HL-60/S4 treated with retinoic acid at 250 ng/mL for 4 days and 3 days (cell line): ENCODE data around the gene KRT27.
"Not testable (repeated sequence)": the region's sequence is repeated elsewhere in the genome, so short reads cannot be mapped to it uniquely, and the experiment has no call there.

Source experiments
- in situ Hi-C: fragments of 300-500 bp; cut with MboI; formaldehyde crosslinking; loops from 2 replicates; pipeline ENCODE4 v1.7.0; 2022; ENCODE audit warnings: low sequenced_read_pairs

KRT27 gene

GRCh38 chr17:40760105-40761016 lies 22.0 kb downstream of the KRT27 start:
- in situ Hi-C loops = no loop called here

GRCh38 chr17:40755231-40755630 lies 27.1 kb downstream of the KRT27 start, which contains the start of gene KRT25:
KRT25 (minus strand) TSS chr17:40755331; CDS start chr17:40755271, 60 bp downstream.
- in situ Hi-C loops = no loop called here

- in situ Hi-C loops = no loop called here
These were observed 28.5 kb downstream of the KRT27 start for GRCh38 chr17:40753804-40754203.

- in situ Hi-C loops = no loop called here
These were observed 31.3 kb downstream of the KRT27 start for GRCh38 chr17:40751065-40751464.

GRCh38 chr17:40750391-40750790 lies 32.0 kb downstream of the KRT27 start:
- in situ Hi-C loops = no loop called here

- in situ Hi-C loops = not testable (repeated sequence)
These were observed 33.7 kb downstream of the KRT27 start for GRCh38 chr17:40748666-40749065.

GRCh38 chr17:40738553-40738952 lies 43.8 kb downstream of the KRT27 start:
- in situ Hi-C loops = no loop called here

GRCh38 chr17:40735016-40735415 lies 47.3 kb downstream of the KRT27 start:
- in situ Hi-C loops = no loop called here

- in situ Hi-C loops = no loop called here
These were observed 48.3 kb downstream of the KRT27 start for GRCh38 chr17:40734018-40734417.

- in situ Hi-C loops = no loop called here
These were observed 51.4 kb downstream of the KRT27 start for GRCh38 chr17:40730970-40731369.

- in situ Hi-C loops = no loop called here
These were observed 54.7 kb downstream of the KRT27 start for GRCh38 chr17:40727447-40728231.

- in situ Hi-C loops = no loop called here
These were observed 55.4 kb downstream of the KRT27 start for GRCh38 chr17:40726919-40727318.
